ENCODE measurements around the gene CPA1. TPM values are rescaled to one million over a fixed set of nuclear protein-coding genes. Genes with fewer than 3 reads are reported as not detected.
A peak's percentile ranks its signal among the peaks of the same experiment; 100 is the strongest.

The CPA1 gene
- total and polyA plus RNA-seq, 9 of the 15 experiments (the other 6 are each of a cell fraction or from before 2014, with no cell fraction given) = 6.5 TPM; not detected in 8

DNA sequence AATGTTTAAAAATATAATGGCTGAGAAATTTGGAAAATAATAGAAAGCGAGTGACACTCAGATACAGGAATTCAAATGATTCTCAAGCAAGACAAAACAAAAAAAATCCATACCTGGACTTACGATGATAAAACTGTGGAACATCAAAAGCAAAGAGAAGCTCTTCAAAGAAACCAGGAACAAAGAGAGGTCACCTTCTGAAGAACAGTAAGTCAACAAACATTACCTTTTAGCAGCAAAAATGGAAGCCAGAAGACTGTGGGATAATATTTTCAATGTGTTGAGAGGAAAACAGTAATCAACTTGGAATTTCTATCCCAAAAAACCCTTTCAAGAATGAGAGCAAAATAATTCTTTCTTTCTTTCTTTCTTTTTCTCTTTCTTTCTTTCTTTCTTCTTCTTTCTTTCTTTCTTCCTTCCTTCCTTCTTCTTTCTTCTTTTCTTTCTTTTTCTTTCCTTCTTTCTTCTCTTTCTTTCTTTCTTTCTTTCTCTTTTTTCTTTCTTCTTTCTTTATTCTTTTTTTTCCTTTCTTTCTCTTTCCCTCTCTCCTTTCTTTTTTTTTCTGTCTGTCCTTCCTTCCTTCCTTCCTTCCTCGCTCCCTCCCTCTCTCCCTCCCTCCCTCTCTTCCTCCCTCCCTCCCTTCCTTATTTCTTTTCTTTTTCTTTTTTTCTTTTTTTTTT lies 37.5 kb upstream of the CPA1 start (continued):
- TF ChIP-seq, protein P1, sequence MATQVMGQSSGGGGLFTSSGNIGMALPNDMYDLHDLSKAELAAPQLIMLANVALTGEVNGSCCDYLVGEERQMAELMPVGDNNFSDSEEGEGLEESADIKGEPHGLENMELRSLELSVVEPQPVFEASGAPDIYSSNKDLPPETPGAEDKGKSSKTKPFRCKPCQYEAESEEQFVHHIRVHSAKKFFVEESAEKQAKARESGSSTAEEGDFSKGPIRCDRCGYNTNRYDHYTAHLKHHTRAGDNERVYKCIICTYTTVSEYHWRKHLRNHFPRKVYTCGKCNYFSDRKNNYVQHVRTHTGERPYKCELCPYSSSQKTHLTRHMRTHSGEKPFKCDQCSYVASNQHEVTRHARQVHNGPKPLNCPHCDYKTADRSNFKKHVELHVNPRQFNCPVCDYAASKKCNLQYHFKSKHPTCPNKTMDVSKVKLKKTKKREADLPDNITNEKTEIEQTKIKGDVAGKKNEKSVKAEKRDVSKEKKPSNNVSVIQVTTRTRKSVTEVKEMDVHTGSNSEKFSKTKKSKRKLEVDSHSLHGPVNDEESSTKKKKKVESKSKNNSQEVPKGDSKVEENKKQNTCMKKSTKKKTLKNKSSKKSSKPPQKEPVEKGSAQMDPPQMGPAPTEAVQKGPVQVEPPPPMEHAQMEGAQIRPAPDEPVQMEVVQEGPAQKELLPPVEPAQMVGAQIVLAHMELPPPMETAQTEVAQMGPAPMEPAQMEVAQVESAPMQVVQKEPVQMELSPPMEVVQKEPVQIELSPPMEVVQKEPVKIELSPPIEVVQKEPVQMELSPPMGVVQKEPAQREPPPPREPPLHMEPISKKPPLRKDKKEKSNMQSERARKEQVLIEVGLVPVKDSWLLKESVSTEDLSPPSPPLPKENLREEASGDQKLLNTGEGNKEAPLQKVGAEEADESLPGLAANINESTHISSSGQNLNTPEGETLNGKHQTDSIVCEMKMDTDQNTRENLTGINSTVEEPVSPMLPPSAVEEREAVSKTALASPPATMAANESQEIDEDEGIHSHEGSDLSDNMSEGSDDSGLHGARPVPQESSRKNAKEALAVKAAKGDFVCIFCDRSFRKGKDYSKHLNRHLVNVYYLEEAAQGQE (IDR thresholded peaks at IDR 0.05; ENCODE audit: borderline replicate concordance) = no peak
- TF ChIP-seq, protein P1 (CRISPR knock-in tag; IDR thresholded peaks at IDR 0.05; ENCODE audit: low read depth) = no peak
- TF ChIP-seq EWSR1 (IDR thresholded peaks at IDR 0.05; ENCODE audit: borderline replicate concordance, low read depth, partially characterized antibody) (no peak), U2AF1 (optimal IDR thresholded peaks at IDR 0.05; ENCODE audit: low read depth, low read length) (peak; percentile 68), CXXC5 (CRISPR knock-in tag; IDR thresholded peaks at IDR 0.05) (no peak), NFIX (CRISPR knock-in tag; IDR thresholded peaks at IDR 0.05; ENCODE audit: low read depth) (no peak), SMARCA5 (IDR thresholded peaks at IDR 0.05) (no peak), POLR2H (tag; IDR thresholded peaks at IDR 0.05; ENCODE audit: low read depth) (no peak), TCF7L2 (IDR thresholded peaks at IDR 0.05; ENCODE audit: low read depth, low read length) (no peak), ZNF12 (CRISPR knock-in tag; IDR thresholded peaks at IDR 0.05) (no peak)
- TF ChIP-seq, protein P2, sequence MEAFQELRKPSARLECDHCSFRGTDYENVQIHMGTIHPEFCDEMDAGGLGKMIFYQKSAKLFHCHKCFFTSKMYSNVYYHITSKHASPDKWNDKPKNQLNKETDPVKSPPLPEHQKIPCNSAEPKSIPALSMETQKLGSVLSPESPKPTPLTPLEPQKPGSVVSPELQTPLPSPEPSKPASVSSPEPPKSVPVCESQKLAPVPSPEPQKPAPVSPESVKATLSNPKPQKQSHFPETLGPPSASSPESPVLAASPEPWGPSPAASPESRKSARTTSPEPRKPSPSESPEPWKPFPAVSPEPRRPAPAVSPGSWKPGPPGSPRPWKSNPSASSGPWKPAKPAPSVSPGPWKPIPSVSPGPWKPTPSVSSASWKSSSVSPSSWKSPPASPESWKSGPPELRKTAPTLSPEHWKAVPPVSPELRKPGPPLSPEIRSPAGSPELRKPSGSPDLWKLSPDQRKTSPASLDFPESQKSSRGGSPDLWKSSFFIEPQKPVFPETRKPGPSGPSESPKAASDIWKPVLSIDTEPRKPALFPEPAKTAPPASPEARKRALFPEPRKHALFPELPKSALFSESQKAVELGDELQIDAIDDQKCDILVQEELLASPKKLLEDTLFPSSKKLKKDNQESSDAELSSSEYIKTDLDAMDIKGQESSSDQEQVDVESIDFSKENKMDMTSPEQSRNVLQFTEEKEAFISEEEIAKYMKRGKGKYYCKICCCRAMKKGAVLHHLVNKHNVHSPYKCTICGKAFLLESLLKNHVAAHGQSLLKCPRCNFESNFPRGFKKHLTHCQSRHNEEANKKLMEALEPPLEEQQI (IDR thresholded peaks at IDR 0.05) = no peak
- TF ChIP-seq, protein P3, sequence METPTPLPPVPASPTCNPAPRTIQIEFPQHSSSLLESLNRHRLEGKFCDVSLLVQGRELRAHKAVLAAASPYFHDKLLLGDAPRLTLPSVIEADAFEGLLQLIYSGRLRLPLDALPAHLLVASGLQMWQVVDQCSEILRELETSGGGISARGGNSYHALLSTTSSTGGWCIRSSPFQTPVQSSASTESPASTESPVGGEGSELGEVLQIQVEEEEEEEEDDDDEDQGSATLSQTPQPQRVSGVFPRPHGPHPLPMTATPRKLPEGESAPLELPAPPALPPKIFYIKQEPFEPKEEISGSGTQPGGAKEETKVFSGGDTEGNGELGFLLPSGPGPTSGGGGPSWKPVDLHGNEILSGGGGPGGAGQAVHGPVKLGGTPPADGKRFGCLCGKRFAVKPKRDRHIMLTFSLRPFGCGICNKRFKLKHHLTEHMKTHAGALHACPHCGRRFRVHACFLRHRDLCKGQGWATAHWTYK (CRISPR knock-in tag; IDR thresholded peaks at IDR 0.05) = no peak
- TF ChIP-seq, protein P4, sequence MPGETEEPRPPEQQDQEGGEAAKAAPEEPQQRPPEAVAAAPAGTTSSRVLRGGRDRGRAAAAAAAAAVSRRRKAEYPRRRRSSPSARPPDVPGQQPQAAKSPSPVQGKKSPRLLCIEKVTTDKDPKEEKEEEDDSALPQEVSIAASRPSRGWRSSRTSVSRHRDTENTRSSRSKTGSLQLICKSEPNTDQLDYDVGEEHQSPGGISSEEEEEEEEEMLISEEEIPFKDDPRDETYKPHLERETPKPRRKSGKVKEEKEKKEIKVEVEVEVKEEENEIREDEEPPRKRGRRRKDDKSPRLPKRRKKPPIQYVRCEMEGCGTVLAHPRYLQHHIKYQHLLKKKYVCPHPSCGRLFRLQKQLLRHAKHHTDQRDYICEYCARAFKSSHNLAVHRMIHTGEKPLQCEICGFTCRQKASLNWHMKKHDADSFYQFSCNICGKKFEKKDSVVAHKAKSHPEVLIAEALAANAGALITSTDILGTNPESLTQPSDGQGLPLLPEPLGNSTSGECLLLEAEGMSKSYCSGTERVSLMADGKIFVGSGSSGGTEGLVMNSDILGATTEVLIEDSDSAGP (CRISPR knock-in tag; IDR thresholded peaks at IDR 0.05) = no peak

Data from K562 (cell line).